PC-3 (cell line): Measurements from ENCODE around the gene TMEM63B.
"Not testable (repeated sequence)": the region's sequence is repeated elsewhere in the genome, so short reads cannot be mapped to it uniquely, and the experiment has no call there.

Experiments used
- CTCF ChIP-seq: fragments of 300-600 bp; sonication (generic); conservative IDR thresholded peaks from 2 replicates; pipeline ENCODE4 v1.5.1; 2017; ENCODE audit warnings: antibody characterized with exemption, low read depth, mild to moderate bottlenecking, low read length
- EZH2 ChIP-seq: fragments of 300-600 bp; sonication (generic); IDR thresholded peaks from one replicate; pipeline ENCODE4 v1.6.1; 2017; ENCODE audit warnings: antibody characterized with exemption, mild to moderate bottlenecking, low read length; ENCODE audit not compliant: unreplicated experiment
- EZH2phosphoT487 ChIP-seq: fragments of 300-600 bp; sonication (generic); IDR thresholded peaks from 2 replicates; pipeline ENCODE4 v1.6.1; 2018; ENCODE audit warnings: mild to moderate bottlenecking, antibody characterized with exemption, low read length, borderline replicate concordance

- not testable (repeated sequence) for TF ChIP-seq CTCF, EZH2, EZH2phosphoT487
Observed at GRCh38 chr6:44196351-44196750, 69.0 kb downstream of the TMEM63B start.
